HG02798 (cell line): ENCODE results near the gene BHLHE23.
"Not testable (repeated sequence)": the region's sequence is repeated elsewhere in the genome, so short reads cannot be mapped to it uniquely, and the experiment has no call there.

Source experiments
- ATAC-seq: cut with Tn5 transposase; IDR thresholded peaks from one replicate; pipeline ENCODE4 v1.9.1; 2021; ENCODE audit warnings: mild to moderate bottlenecking; ENCODE audit not compliant: unreplicated experiment, poor library complexity

The BHLHE23 gene

GRCh38 chr20:62962891-62963613 lies 43.7 kb downstream of the BHLHE23 start:
- ATAC-seq: no peak

- ATAC-seq: no peak
Measured at GRCh38 chr20:62962221-62962879, 44.4 kb downstream of the BHLHE23 start.

DNA sequence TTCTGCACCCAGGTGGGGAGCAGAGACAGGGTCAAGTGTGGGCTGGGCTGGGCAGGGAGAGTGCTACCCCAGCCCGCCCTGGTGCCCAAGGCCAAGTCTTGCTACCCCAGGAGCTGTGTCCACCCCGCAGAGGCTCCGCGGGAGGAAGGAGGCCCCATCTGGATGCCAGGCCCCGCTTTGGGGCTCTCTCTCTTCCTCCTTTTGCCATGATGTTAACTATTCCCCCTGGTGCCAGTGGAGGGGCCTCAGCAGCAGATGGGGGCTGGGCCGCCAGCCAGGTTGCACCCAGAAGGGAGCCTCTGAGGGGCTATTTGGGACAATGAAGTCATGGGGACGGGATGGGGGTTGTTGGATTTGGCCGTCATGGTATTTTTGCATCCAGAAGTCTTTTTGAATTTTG lies 45.0 kb downstream of the BHLHE23 start:
- no peak for ATAC-seq

DNA sequence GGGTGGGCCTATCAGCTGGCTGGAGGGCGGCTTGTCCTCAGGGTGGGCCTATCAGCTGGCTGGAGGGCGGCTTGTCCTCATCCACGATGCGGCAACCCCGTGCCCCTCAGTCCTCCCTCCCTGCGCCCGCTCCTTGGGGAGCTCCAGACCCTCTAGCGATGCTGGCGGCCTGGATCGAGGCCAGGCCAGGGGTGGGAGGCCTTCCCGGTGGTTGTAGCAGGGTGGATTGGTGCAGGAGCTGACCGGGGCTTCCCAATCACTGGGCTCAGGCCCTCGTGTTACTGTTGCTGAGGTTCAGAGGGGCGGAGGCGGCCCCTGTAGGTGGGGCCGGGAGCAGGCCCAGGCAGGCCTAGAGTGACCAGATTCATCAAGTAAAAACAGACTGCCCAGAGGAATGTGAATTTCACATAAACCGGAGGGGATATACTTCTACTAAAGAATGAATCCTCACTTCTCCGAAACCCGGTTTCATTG lies 45.4 kb downstream of the BHLHE23 start:
- no peak for ATAC-seq

- not testable (repeated sequence) for ATAC-seq
Measured at GRCh38 chr20:62960446-62961309, 46.1 kb downstream of the BHLHE23 start.

- no peak for ATAC-seq
Measured at GRCh38 chr20:62959998-62960436, 46.7 kb downstream of the BHLHE23 start.

- no peak for ATAC-seq
Measured at GRCh38 chr20:62959101-62959971, 47.4 kb downstream of the BHLHE23 start.

- no peak for ATAC-seq
Measured at GRCh38 chr20:62958388-62959100, 48.2 kb downstream of the BHLHE23 start.

DNA sequence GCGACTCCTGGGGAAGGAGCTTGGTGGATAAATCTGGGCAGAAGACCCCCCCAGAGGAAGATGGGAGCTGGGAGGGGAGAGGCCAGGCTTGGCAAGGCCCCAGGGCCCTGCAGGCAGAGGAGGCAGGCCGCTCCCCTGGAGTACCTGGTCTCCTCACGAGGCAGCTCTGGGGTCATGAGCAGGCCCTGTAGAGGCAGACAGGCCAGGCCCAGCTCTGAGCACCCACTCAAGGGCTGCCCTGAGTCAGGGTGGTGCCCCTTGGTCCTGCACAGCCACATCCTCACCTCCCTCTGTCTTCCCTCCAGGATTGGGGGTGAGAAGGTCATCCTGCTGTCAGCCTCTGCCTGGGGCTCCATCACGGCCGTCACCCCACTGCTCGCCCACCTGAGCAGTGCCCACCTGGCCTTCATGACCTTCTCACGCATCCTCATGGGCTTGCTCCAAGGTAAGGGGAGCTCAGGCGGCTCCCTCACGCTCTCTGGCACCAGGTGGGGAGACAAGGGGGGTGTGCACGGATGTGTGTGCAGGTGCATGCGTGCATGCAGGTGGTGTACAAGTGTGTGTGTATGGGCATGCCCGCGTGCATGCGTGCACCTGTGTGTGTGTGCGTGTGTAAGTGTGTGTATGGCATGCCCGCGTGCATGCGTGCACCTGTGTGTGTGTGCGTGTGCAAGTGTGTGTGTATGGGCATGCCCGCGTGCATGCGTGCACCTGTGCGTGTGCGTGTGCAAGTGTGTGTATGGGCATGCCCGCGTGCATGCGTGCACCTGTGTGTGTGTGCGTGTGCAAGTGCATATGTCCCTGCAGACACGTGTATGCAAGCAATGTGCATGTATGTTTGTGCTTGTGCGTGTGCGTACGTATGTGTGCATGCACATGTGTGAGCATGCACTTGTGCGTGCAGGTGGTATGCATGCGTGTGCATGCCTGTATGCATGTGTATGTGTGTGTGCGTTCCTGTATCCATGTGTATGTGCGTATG lies 49.3 kb downstream of the BHLHE23 start:
- no peak for ATAC-seq

GRCh38 chr20:62956387-62957135 lies 50.2 kb downstream of the BHLHE23 start:
- ATAC-seq: no peak
